ENCODE results near the gene SPIRE2. TPM values are rescaled to one million over a fixed set of nuclear protein-coding genes. Genes with fewer than 3 reads are reported as not detected.

Gene SPIRE2
- total RNA-seq, 1 experiment from 2014 or later = 21.7 TPM

- H3K36me3 ChIP-seq (ENCODE audit: control insufficient read depth, insufficient read depth, low read length) = peaks cover 4% of the 10 kb centered on the region
- no peak for DNase-seq (ENCODE audit: low read depth, low spot score)
- CTCF ChIA-PET = no interaction called here
- H3K4me1 ChIP-seq (ENCODE audit: control insufficient read depth, insufficient read depth, low read length) = no peaks in the 10 kb centered on the region
- intact Hi-C loops (cut with micrococcal nuclease; ENCODE audit: unreplicated experiment) = no loop called here
- POLR2A ChIA-PET = no interaction called here
- no peak for ATAC-seq
- in situ Hi-C loops (cut with HindIII; ENCODE audit: low pct_unique_long_range_greater_than_20kb, low sequenced_read_pairs) = no loop called here
- H3K9me3 ChIP-seq (ENCODE audit: control insufficient read depth, insufficient read depth, low read depth, low read length) = no peaks in the 10 kb centered on the region
- H3K4me3 ChIP-seq (ENCODE audit: low read depth in 2 of 2, low read length in 2 of 2) = no peak overlapping the region
- TF ChIP-seq TCF7L2 (IDR thresholded peaks at IDR 0.05; ENCODE audit: low read depth, low read length) = no peak
- no peak for TF ChIP-seq REST (IDR thresholded peaks at IDR 0.05; ENCODE audit: insufficient read depth in 1 of 2, low read depth in 2 of 2, low read length in 1 of 2)
- no peaks in the 10 kb centered on the region for H3K27me3 ChIP-seq (ENCODE audit: control insufficient read depth, insufficient read depth, low read length)
- BruUV-seq (replicated peaks) = no TSS peak
- no peak overlapping the region for H3K27ac ChIP-seq (ENCODE audit: low read length)
These were observed 64.4 kb downstream of the SPIRE2 start for GRCh38 chr16:89892635-89893034.

- ATAC-seq (0 out of 2 replicates have a peak, but pooled peaks have one; percentile 6), DNase-seq (ENCODE audit: low read depth, low spot score) (no peak)
- H3K4me1 ChIP-seq (ENCODE audit: control insufficient read depth, insufficient read depth, low read length) = no peaks in the 10 kb centered on the region
- BruUV-seq (replicated peaks) = no TSS peak
- POLR2A ChIA-PET = no interaction called here
- H3K27ac ChIP-seq (ENCODE audit: low read length) = no peak overlapping the region
- intact Hi-C loops (cut with micrococcal nuclease; ENCODE audit: unreplicated experiment) = no loop called here
- peaks cover 4% of the 10 kb centered on the region for H3K36me3 ChIP-seq (ENCODE audit: control insufficient read depth, insufficient read depth, low read length)
- in situ Hi-C loops (cut with HindIII; ENCODE audit: low pct_unique_long_range_greater_than_20kb, low sequenced_read_pairs) = no loop called here
- no peaks in the 10 kb centered on the region for H3K27me3 ChIP-seq (ENCODE audit: control insufficient read depth, insufficient read depth, low read length)
- CTCF ChIA-PET = no interaction called here
- H3K9me3 ChIP-seq (ENCODE audit: control insufficient read depth, insufficient read depth, low read depth, low read length) = no peaks in the 10 kb centered on the region
- H3K4me3 ChIP-seq (ENCODE audit: low read depth in 2 of 2, low read length in 2 of 2) = no peak overlapping the region
- TF ChIP-seq POLR2AphosphoS5 (IDR thresholded peaks at IDR 0.05; ENCODE audit: low read depth, low read length) = no peak
- no peak for TF ChIP-seq CTCF (IDR thresholded peaks at IDR 0.05)
- no peak for TF ChIP-seq REST (IDR thresholded peaks at IDR 0.05; ENCODE audit: insufficient read depth in 1 of 2, low read depth in 2 of 2, low read length in 1 of 2)
- TF ChIP-seq SIN3A (IDR thresholded peaks at IDR 0.05; ENCODE audit: borderline replicate concordance, insufficient read depth, low read depth, low read length) = no peak
- TF ChIP-seq TCF7L2 (IDR thresholded peaks at IDR 0.05; ENCODE audit: low read depth, low read length) = no peak
These were observed 65.6 kb downstream of the SPIRE2 start for GRCh38 chr16:89893642-89894548.

All from Panc1 (cell line).